Left hindlimb (tissue), 1 donor: ENCODE results near the gene NAA35.
"Not testable (repeated sequence)": the region's sequence is repeated elsewhere in the genome, so short reads cannot be mapped to it uniquely, and the experiment has no call there.

Source experiments
- DNase-seq: peaks from one replicate; pipeline ENCODE4 v3.0.0-alpha.2; 2018

Gene NAA35

DNA sequence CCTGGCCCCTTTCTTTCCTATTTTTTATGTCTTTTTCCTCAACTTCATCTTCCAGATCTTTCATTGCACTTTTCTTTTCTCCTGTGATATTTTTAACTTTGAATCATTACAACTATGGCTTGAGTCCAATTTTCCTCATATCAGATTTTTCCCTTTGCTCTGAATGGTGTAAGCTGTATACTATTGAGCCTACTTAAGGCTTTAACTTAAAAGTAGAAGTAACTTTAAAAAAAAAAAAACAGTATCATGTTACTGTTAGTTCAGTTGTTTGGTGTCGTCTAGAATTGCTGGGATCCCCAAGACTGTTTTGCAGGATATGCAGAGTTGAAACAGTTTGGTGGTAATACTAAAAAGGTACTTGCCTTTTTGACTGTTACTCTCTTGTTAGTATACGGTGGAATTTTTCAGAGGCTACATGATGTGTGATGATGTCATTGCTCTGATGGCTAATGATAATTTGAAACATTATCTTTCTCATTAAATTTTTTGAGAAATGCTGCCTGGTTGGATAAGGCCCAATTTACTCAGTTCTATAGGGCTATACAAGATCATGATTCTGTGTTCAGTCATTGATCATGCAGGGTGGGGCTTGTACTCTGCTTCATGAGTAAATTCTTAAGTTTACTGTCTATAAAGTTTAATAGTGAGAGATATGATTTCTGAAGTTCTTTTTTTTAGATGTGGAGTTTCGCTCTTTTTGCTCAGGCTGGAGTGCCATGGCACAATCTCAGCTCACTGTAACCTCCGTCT, 8.8 kb downstream of the NAA35 start:
- no peak for DNase-seq

DNA sequence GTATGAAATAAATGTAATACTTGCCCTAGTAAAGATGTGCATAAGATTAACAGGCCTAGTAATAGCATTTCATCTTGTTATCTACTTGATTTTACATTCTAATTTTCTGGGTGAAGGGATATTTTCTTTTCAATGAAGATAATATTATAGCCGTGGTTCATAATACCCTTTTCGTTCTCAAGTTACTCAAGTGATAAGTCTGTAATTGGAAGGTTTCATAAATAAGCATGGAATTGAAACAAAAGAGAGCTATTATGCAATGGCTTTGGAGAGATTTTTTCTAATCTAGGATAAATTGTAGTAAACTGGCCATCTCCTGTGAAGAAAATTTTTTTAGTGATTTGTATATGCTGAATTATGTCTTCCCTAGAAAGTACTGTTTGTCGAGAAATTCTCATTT, 19.0 kb downstream of the NAA35 start:
- DNase-seq = no peak

DNA sequence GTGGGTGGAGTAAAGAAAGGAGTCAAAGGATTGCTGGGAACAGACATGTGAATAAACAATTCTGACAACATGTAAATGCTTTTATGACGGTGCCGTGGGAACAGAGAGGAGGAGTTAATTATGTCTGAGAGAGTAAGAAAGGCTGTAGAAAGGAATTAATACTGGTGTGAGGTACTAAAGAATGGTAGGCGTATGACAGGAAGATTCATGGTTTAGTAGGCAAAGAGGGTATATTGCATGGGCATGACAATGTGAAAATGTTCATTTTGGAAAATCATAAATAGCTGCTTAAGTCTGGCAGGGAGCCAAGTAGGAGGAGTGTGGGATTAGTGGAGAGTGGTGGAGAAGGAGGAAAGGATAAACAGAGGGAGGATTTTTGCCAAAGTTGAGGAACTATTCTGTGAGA, 19.7 kb downstream of the NAA35 start:
- no peak for DNase-seq

DNA sequence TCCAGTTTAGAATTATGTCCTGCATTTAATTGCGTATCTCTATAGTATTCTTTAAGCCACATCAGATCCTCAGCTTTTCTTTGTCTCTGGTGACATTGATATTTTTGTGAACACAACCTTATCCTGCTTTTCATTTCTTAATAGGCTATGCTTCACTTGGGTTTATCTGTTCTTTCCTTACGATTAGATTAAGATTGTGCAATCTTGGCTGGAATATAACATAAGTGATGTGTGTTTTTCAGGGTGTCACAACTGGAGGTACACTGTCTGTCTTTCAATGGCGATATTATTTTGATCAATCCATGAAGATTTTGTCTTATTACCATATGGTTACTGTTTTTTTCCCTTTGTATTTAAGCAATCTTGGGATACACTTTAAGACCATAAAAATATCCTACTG, 23.6 kb downstream of the NAA35 start:
- DNase-seq = no peak

DNA sequence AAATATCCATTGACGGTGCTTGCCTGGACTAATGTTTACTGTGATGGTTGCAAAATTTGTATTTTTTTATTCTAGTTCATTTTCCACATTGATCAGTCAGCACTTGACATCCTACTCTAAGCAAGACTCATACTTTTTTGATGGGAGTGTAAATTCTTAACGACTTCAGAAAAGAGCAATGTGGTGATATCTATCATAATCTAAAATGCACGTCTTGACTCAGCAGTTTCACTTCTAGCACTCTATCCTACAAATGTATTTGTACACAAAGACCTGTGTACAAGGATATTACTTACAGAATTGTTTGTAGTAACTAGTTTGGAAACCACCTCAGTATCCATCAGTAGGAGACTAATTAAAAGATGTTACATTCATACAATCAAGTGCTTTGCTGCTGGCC, 24.0 kb downstream of the NAA35 start:
- DNase-seq = no peak

DNA sequence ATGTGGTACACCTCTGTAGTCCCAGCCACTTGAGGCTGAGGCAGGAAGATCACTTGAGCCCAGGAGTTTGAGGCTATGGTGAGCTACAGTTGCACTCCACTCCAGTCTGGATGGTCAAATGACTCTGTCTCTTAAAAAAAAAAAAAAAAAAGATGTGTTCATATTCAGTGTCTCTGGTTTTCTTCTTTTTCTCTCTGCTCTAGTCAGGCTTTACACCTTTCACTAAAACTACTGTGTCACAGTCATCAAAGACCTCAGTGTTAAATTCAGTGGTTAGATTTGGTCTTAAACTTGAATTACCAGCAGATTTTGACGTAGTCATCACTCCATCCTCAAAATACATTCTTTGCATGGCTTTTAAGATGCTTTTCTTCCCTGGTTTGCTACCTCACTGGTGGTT, 28.8 kb downstream of the NAA35 start:
- DNase-seq = no peak

DNA sequence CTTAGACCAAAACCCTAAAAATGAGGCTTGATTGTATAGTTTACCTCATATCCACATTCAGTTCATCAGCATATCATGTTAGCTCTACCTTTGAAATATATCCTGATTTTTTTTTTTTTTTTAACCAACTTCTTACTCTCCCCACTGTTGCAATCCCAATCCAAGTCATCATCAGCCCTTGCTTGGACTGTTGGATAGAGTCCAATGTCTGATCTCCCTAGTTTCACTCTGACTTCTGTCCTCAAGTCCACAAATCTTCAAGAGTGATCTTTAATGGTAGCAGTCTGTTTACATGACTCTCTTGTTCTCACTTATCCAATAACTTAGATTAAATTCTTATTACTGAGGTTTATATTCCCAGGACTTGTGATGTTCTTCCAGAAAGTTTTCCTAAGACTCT, 30.8 kb downstream of the NAA35 start:
- no peak for DNase-seq

DNA sequence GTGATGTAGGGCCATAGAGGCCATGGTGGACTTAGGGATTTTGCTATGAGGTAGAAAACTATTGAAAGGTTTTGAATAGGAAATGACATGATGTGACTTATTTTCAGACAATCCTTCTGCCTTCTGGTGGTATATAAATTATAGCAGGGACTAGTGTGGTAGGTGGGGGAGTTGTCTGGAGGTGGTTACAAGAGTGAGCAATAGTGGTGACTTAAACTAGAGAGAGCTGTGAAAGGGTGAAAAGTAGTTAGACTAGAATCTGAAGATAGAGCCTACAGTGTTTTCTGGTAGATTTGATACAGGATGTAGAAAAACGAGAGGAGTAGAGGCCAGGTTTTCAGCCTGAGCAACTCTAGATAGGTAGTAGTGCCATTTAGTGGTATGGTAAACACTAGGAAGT, 32.3 kb downstream of the NAA35 start:
- no peak for DNase-seq

DNA sequence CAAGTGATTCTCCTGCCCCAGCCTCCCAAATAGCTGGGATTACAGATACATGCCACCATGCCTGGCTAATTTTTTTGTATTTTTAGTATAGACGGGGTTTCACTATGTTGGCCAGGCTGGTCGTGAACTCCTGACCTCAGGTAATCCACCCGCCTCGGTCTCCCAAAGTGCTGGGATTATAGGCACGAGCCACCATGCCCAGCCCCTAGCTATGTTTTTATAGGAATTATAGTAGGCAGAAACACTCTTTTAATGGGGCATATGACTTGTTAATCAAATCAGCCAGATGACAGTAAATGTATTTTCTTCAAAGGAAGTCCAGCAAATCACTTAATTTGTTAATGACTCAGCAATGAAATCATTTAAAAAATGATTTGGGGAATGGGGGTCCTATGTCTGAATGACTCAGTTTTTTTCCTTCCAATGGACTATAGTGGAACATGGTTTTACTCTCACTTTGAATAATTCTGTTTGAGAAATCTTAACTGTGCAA, 33.2 kb downstream of the NAA35 start:
- not testable (repeated sequence) for DNase-seq

DNA sequence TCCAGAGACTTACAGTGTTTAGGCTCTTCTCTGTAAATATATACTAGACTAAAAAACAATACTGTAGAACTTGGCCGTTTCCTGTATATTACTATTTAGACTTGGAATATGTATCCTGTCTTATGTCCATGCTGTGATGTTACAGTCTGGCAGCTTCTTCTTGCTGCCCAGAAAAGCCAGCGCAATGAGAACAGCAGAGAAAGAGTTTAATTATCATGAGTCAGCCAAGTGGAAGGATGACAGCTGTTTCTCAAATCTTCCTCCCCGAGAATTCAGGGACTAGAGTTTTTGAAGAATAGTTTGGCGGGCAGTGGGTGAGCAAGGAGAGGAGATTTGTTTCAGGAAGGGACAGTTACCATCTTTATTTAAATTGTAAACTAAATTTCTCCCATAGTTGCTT, 37.5 kb downstream of the NAA35 start:
- peak; percentile 26 for DNase-seq

DNA sequence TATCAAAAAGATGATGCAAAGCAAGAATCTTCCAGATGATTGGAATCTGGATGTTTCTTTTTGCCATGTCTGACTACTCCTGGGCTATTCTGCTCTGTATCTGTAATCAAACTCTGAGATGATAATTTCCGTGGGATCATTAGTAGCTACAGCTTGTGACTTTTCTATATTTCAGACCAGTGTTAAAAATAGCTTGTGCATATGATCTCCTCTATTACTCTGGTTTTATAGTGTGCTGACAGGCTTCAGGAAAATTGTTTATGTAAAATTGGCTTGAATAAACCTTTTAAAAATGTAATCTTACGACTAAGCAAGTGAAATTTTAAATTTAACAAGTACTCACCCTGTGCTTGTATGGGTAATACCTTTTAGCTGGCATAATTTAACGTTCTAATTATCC, 40.4 kb downstream of the NAA35 start:
- no peak for DNase-seq

DNA sequence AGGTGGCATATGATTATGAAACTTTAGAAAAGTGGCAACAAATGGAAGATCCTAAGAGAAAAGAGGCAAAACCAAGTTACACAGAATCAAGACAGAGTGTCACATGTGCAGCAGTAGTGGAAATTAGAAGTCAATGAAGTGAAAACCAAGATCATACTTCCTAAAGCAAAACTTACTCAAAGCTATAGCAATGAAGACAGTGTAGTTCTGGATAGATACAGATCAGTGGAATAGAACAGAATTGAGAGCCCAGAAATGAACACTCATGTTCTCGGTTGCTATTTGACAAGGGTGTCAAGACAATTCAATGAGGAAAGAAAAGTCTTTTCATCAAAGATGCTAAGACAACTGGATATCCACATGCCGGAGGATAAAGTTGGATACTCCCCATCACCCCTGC, 43.5 kb downstream of the NAA35 start:
- DNase-seq = no peak

DNA sequence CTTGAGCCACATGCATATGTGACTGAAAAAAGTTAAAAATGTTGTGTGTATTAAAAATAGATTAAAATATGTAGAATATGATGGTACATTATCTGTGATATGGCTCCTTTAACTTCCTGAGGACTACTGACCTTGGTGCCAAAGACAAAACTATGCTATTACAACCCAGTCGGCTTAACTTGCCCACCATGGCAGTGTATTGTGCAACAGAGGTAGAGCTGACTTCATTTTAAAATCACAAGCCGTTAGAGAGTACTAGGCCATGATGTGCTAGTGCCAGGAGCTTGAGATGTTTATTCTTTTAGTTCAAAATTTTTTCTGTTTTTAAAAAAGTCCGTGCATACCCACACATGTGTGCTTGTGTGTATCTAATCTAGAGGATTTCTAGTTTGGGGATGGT, 46.3 kb downstream of the NAA35 start:
- DNase-seq = no peak

DNA sequence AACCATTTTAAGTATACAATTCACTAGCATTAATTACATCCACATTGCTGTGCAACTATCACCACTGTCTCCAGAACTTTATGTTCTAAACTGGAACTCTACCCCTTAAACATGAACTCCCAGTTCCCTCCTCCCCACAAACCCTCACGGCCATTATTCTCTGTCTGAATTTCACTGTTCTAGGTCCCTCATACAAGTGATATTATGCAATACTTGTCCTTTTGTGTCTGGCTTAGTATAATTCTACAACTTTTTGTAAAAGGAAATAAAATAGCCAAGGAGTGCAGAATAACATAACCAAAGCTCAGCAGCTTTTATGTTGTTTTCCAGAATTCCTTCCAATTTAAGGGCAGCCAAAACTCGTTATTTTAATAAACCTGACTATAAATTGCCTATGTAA, 53.2 kb downstream of the NAA35 start:
- no peak for DNase-seq

DNA sequence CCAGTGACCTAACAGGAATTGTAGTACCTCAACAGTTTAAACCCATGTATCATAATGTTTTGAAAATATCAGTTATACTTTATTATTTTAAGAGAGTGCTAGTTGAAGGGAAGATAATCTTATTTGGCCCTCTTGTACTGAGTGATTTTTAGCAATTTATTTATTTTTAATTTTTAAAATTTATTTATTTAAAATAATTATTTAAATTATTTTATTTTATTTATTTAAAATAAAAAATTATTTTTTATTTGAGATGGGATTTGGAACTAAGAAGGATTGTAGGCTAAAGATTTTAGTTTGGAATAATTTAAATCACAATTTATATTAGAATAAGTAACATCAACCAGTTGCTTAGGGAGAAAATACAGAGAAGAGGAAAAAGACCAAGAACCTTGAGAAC, 54.2 kb downstream of the NAA35 start:
- DNase-seq = no peak

DNA sequence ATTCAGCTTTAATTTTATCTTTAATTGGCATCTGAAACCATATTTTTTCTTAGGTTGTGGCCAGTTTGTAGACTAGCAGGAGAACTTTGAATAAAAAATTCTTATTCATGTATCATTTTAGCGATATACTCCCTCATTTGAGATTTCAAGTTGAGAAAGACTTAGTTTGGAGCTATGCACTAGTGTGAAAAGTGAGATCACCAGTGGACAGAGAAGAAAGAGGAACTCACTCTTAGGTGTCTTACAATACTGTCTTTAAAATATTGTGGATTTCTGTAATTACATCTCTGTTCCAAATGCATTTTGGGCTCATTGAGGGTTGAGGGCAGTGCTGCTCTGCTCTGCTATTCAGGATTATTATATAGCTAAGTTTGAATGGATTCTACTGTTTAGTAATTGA, 54.7 kb downstream of the NAA35 start:
- DNase-seq = no peak

DNA sequence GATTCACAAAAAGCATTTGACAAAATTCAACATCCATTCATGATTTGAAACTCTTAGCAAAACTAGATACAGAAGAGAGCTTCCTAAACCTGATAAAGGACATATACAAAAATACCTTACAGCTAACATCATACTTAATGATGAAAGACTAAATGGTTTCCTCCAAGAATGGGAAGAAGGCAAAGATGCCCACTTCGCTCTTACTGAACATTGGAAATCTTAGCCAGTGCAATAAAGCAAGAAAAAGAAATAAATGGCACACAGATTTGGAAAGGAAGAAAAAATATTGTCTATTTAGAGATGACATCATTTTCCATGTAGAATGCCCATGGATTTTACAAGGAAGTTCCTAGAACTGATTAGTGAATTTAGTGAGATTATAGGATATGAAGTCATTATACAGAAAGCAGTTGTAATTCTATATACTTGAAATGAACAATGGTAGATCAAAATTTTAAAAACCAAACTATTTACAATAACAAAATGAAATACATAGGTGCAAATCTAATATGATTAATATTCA, 64.4 kb downstream of the NAA35 start:
- DNase-seq = no peak

DNA sequence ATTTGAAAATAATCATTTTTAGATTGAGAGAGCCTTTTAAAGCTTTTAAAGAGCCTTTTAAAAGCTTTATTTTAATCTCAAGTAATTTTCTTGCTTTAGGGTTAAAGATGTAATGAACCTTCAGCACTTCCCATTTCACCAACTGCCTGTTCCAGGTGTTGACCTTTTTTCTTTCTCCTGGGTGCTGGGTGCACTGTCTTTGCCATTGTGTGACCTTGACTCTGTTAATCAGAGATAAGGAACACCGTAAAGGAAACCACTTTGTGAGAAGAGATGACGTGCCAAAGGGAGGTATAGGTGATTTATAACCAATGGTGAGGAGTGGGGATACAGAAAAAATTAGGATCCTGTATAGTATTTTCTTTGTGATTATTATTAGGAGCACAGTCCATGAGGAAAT, 68.2 kb downstream of the NAA35 start:
- no peak for DNase-seq

DNA sequence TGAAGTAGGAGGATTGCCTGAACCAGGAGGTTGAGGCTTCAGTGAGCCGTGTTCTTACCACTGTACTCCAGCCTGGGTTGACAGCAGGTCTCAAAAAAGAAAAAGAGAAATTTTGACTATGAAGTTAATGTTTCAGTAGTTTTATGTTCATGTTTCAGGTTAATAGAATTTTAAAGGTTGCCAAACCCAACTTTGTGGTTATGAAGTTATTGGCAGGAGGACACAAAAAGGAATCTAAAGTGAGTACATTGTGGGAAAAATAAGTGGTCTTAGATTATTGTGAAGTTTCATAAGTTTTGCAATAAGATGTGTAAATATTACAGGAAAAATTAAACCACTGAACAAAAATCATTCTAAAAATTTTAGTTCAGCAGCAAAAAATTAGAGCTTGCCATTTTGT, 79.8 kb downstream of the NAA35 start:
- DNase-seq = no peak

DNA sequence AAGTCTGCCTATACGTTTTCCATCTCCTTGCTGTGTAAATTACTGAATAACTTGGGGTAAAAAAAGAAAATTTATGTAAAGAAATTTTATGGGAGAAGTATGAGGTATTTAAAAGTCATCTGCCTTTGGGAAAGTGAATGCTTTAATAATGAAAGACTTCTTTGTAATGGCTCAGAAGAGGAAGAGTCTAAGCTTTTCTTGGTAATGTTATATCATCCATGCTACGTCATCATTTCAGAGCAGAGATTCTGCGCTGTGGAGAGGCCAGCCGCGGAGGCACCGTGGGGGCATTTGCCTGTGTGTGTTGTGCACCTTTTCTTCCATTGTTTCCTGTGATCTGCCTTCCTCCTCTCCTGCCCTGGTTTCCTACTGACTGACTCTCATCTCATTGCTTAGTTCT, 80.2 kb downstream of the NAA35 start:
- no peak for DNase-seq

DNA sequence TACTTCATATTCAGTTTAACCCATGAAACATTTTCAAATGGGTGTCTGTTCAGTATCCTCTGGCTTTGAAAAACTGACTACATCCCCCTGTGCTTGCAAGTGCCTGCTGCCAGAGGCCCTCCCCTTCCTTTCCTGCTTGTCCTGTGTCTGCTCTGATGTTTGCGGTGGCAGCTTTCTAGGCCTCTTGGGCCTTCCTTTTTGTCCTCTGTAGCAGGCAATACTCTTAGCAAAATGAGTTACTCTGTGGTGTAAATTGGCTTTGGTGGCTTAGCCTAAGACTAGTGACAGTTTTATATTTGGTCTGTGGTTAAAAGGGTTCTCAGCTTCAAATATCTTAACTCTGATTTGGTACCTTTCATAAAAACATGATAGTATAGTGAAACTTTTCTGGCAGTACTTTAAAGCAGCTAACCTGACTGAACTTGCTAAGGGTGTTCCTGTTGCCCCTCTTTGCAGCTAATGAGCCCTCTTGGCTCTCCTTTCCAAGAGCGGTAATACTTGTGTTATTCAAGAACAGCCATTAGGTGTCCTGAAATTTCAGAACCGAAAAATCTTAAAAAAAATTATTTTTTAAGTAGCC, 81.8 kb downstream of the NAA35 start:
- no peak for DNase-seq

DNA sequence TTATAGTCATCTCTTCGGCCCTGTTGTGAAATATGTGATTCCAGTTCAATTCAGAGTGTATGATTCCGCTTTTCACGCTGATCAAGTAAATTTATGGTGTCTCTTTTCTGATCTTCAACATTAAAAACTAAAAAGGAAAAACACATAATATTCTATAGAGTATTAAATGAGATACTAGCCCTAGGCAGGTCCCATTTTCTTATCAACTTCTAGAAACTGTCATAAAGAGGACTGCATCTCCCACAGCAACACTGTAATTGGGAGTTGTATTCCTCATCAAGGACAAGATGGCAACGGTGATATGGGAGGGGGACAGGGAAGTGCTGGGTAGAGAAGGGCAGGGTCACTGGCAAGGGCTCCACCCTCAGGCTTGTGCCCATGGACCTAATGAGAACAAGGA, 86.8 kb downstream of the NAA35 start:
- no peak for DNase-seq

DNA sequence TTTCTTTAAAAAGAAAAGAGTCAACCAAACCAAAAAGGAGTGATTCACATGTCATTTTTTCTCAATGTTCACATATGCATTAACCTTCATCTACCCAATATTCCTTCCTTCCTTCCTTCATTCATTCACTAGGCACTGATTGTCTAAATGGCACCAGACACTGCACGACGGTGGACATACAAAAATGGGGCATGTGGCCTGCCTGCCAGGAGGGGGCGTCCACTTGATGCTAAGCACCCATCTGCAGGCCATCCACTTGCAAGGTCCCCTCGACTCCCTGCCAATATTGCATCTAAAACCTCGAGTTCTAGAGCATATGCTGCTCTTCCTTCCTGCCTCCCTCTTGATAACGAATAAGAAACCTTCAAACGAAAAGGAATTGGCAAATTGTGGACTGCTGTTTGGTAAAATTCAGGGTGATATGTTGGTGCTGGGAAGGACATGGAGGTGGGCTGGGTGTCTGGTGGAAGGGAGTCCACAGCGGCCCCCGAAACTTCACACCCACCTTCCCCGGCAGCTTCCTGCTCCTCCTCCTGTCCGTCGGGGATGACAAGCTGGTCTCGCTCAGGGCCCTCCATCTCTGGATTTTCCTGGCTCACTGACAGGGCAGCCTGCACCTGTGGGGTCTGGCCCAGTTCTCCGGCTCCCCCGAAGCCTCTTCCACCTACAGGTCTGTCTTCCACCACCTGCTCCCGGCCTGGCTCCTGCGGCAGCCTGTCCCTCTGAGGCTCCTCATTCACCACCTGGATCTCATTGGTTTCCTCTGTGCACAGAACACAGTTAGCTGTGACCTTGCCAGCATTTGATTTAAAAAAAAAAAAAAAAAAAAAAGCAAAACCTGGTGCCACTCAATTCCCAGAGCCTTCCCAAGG, 94.2 kb downstream of the NAA35 start:
- no peak for DNase-seq
